ENCODE results near the gene SYNE1.
"Not testable (repeated sequence)": the region's sequence is repeated elsewhere in the genome, so short reads cannot be mapped to it uniquely, and the experiment has no call there.

SYNE1 gene, protein sequence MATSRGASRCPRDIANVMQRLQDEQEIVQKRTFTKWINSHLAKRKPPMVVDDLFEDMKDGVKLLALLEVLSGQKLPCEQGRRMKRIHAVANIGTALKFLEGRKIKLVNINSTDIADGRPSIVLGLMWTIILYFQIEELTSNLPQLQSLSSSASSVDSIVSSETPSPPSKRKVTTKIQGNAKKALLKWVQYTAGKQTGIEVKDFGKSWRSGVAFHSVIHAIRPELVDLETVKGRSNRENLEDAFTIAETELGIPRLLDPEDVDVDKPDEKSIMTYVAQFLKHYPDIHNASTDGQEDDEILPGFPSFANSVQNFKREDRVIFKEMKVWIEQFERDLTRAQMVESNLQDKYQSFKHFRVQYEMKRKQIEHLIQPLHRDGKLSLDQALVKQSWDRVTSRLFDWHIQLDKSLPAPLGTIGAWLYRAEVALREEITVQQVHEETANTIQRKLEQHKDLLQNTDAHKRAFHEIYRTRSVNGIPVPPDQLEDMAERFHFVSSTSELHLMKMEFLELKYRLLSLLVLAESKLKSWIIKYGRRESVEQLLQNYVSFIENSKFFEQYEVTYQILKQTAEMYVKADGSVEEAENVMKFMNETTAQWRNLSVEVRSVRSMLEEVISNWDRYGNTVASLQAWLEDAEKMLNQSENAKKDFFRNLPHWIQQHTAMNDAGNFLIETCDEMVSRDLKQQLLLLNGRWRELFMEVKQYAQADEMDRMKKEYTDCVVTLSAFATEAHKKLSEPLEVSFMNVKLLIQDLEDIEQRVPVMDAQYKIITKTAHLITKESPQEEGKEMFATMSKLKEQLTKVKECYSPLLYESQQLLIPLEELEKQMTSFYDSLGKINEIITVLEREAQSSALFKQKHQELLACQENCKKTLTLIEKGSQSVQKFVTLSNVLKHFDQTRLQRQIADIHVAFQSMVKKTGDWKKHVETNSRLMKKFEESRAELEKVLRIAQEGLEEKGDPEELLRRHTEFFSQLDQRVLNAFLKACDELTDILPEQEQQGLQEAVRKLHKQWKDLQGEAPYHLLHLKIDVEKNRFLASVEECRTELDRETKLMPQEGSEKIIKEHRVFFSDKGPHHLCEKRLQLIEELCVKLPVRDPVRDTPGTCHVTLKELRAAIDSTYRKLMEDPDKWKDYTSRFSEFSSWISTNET (N-terminal part only)

DNA sequence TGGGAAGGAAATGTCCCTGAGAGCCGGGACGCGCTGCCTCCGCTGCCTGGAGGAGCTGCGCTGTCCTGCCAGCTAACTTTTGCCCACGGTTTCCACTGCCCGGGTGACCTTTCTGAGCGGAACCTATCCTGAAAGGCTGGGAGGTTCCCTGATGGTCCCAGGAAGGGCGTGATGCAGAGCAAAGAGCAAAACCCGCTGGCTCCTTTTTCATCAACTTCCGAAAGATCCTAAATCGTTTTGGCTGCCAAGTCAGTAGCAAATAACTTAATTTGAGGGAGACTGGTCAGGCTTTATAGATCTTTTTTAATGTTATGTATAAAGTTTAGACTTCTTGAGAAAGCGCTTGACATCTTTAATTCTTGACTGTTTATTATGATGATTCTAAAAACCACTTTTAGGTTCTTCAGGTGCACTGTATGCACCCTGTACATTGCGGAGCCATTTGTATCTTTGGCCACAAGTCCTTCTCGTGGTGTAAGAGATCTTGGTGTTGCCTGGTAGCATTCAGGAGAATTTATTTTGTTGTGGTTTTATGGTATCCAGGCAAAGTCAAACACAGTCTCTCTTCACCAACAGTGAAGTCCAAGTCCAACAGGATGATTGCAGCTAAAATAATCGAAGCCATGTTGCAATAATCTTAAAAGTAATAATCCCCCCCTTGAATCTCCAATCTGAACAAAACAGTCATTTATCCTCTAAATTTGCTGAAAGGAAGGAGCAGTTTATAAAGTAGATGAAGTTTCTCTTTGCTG lies at the start of gene SYNE1:
Gene SYNE1, minus strand, starts transcription at position 67 of the 752 bp plus-strand sequence. CDS start 9,031 bp downstream, outside the sequence.
- no peak for DNase-seq

DNA sequence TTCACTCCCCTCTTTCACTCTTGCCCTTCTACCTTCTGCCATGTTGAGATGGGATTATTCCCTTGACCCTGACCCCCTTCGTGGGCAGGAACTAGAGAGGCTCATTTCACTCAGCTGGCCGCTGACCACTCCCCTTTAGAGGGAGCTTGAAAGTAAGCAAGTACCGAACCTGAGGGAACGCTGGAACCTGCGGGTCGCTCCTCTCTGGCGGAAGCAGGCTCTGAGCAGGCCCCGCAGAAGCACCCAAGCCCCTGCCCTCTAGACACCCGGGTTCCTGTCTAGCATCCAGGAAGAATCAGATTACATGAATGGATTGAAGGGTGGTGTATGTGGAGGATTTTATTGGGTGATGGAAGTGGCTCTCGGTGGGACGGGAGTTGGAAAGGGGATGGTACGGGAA lies 48.7 kb upstream of the SYNE1 start:
- DNase-seq = no peak

DNA sequence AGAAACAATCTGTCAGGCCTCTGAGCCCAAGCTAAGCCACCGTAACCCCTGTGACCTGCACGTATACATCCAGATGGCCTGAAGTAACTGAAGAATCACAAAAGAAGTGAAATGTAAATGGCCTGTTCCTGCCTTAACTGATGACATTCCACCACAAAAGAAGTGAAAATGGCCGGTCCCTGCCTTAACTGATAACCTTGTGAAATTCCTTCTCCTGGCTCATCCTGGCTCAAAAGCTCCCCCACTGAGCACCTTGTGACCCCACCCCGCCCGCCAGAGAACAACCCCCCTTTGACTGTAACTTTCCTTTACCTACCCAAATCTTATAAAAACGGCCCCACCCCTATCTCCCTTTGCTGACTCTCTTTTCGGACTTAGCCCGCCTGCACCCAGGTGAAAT lies 45.8 kb upstream of the SYNE1 start:
- DNase-seq = not testable (repeated sequence)

DNA sequence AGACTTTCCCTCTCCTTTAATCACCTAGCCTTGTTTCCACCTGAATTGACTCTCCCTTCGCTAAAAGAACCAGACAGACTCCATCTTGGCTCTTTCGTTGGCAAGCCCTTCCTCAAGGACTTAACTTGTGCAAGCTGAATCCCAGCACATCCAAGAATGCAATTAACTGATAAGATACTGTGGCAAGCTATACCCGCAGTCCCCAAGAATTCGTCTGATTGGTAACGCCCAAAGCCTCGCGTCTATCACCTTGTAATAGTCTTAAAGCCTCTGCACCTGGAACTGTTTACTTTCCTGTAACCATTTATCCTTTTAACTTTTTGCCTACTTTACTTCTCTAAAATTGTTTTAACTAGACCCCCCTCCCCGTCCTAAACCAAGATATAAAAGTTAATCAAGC lies 45.0 kb upstream of the SYNE1 start:
- no peak for DNase-seq

DNA sequence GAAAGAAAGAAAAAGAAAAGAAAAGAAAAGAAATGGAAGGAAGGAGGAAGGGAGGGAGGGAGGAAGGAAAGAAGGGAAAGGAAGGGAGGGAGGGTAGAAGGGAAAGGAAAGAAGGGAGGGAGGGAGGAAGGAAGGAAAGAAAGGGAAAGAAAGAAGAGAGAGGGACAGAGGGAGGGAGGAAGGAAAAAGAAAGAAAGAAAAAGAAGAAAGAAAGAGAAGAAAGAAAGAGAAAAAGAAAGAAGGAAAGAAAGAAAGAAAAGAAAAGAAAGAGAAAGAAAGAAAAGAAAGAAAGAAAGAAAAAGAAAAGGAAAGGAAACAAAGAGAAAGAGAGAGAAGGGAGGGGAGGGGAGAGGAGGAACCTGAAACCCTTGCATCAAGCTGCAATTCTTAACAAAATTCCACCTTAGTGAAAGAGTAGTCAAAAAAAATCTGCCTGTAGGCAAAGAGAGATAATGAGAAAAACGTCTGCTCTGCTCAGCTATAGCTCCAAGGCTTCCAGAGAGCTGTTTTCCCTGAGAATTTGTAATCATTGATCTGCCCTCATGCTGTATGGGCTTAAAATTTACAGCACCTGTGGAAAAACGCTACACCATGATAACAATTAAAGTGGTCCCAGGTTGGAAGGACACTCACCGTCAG lies 43.8 kb upstream of the SYNE1 start:
- no peak for DNase-seq

DNA sequence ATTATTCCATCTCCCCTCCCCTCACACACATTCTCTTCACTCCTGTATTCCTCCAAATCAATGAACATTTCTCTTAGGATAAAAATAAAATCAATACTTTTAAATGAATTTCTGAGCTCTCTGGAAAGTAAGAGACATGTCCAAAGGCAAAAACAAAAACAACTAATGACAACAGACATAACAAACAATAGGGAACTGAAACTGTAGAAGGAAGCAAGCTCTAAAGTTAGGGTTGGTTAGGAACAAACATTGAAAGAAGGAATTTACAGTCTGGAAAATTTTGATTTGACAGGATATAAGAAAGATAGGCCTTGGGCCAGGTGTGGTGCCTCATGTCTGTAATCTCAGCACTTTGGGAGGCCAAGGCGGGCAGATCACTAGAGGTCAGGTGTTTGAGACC lies 43.0 kb upstream of the SYNE1 start:
- DNase-seq = no peak

DNA sequence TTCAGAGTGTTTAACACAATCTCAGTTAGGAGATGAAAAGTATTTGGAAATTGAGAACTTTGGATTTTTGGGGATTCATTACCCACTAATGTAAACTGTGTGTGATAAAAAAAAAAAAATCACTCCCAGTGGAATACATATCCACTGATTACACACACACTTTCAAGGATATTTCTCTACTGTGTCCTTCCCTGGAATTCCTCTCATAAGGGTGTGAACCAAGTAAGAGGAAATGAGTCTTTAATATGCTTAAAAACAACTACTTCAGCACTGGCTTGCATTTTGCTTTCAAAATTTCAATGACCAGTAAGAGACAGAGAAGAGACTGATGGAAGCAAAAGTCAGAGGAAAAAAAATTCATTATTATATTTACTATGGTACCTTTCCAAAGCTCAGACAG lies 36.1 kb upstream of the SYNE1 start:
- no peak for DNase-seq

DNA sequence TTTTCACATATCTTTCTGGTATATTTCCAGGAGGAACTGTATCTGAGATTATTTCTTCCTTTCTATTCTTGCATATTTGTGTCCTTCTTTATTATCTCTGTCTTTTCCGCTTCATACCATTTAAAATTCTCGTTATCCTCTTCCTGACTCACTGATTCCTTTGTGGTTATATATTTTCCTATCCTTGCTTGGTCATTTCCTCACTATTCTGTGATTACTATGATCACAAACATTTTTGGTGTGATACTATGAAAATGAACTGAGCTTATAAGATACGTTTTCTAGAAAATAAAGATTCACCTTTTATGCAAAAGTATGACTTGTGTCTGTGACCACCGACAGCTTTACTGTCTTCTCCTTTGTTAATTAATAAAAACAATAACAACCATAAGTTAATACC lies 34.0 kb upstream of the SYNE1 start:
- no peak for DNase-seq

DNA sequence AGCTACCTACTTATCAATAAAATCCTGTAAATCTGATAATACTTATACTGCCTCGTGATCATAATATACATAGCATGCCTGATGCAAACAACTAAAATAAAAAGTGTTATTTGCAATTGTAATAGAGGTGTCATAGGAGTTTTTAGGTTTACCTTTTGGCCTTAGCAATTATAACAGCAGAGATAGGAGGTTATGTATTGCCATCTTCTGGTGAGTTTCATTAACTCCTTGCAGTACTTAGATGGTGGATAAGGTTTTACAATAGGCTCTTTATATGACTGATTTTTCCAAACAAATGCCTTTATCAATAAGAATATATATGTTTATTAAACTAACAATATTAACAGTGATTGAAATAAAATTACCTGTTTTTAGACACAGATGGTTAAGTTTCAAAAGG lies 32.7 kb upstream of the SYNE1 start:
- peak; percentile 51 to 67 for DNase-seq

DNA sequence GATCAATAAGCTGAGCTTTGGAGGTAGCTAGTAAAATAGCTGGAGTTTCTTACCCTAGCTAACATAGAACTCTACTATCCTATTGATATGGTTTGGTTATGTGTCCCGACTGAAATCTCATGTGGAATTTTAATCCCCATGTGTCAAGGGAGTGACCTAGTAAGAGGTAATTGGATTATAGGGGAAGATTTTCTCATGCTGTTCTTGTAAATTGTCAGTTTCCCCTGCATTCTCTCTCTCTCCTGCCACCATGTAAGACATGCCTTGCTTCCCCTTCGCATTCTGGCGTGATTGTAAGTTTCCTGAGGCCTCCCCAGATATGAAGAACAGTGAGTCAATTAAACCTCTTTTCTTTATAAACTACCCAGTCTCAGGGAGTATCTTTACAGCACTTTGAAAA lies 24.6 kb upstream of the SYNE1 start:
- no peak for DNase-seq

DNA sequence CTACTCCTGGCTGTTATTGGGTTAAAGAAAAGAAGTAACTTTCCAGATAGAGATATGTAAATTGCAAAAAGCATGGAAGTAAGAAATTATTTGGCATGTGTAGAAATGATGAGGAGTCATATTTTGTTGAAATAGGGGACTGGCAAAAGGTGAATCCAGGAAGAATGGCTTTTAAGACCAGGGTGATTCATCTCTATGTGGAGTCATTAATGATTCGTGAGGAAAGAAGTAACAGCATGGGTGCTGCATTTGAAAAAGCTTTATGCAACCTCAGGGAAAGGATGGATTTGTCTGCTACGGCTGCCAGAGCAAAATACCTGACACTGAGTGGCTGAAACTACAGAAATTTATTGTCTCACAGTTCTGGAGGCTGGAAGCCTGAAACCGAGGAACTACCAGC lies 14.8 kb upstream of the SYNE1 start:
- DNase-seq = no peak

DNA sequence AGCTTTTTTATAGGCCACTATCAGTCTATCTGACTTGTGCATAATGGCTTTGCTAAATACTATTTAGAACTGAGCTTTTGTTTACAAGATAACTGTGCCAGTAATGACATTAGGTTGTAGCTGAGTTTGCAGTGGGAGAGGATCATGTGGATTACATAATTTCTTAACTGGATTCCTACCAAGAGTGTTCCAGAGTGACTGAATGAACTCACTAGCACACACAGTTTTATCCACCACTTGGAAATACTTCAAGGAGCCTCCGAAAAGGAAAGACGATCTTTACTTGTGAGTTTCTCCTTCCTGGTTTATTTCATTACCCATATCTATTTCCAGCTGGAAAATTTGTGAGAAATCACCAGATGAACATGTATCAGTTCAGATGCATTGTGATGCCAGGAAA lies 10.9 kb upstream of the SYNE1 start:
- DNase-seq = no peak

DNA sequence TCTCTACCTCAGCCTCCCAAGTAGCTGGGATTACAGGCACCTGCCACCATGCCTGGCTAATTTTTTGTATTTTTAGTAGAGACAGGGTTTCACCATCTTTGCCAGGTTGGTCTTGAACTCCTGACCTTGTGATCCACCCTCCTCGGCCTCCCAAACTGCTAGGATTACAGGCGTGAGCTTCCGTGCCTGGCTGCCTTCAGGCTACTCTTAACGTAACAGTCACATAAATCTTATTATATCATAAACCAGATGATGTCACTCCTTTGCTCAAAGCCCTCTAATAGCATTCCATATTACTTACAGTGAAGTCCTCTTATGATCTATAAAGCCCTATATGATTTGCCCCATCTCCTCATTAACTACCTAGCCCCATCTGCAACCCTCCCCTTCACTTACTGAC lies 9.6 kb upstream of the SYNE1 start:
- not testable (repeated sequence) for DNase-seq

DNA sequence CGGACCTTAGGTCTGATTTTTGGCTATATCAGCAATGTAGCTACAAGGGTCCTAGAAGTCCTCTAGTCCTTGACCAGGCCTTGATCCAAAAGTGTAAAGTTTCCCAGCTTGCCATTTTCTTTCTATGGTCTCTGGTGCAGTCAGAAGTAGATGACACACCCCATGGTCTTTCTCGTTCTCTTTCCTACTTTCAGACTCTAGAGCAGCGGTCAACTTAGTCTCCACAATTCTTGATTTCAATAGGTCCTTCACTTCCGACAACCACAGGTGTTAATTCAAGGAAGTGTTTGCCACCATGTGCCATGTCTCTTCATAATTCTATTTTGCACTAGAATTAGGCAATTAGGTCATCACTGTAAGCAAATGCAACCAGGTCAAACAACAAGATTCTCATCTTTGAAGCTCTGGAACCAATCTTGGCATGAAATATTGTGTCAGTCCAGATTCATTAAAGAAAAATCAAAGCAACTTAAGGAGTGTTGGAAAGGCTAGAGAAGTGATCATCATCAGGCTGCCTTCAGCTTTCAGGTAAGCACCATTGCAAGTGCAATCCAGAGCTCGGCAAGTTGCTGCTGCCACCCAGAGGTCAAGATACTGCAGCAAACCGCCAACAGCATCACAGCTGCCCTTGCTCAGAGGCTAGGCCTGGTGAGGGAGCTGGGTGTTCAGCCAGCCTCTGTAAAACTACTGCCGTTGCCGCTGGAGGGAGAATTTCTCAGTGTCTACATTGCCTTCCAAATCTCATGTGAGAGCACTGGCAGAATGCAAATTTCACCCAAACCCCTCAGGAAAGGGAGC lies 5.6 kb upstream of the SYNE1 start:
- peak; percentile 29 to 30 for DNase-seq

DNA sequence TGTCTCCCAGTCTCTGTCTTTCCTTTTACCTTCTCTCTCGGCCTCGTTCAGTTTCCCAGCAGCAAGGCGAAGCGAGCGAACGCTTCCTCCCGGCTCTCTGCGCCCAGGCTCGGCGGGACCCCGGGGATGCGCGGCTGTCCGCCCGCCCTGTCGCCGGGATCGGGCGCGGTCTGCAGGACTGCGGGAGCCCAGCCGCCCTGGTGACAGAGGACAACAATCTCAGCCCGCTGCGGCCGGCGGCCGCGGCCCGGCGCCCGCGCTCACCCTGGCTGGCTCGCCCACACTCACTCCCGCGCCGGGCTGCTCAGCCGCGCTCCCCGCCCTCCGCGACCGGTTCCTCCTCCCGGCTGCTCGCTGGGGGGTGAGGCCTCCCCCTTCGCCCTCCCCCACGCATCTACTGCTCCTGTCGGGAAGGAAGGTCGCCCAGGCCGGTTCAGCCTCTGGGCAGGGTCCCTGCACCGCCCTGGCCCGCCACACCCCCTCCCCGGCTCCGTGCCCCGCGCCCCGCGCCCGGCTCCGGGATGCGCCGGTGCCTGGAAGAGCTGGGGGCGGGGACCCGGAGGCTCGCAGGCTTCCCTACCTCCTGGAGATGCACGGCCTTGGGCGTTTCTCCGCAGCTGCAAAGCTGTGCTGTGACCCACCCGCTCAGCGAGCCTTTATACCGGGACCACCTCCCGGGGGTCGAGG lies 410 bp downstream of the SYNE1 start:
- DNase-seq = no peak

DNA sequence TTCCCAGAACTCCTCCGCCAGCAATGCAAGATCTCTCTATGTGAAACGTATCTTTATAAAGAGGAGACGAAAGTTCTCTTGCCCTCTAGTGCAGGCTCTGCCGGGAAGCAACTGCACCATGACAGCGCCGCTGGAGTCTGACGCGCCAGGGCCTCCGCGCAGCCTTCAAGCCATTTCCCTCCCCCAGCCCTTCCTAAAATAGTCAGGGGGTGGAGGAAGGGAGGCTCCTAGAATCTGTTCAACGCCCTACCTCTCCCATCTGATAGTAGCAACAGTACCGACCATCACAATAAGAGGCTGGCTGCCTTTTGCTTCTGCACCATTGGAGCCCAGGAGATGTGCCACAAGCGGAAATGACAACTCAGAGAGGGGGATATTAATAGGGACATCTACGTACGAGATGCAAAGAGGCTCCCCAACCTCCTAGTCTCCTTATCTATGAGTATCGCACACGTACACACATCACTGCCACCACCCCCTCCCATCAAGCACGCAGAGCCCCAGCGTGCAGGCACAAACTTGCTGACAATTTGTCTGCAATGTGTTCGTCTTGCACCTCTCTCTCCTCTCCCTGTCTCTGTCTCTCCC lies 1.0 kb downstream of the SYNE1 start:
- DNase-seq = no peak

DNA sequence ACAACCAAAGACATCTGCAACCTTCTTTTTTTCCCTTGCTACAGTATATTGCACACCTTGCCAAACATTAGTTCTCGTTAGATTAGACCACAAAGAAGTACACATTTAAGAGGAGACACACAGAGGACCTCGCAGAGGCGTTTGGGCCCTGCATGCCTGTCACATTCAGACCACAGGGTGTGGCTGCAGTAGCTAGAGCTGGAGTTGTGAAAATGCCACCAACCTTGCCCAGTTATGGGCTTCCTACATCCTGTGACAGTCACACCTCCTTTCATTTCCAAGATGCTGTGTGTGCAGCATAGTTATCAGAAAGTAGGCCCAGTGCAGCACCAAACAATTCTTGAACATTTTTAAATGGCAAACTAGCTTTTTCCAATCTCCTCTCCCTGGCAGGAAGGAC lies 2.4 kb downstream of the SYNE1 start:
- DNase-seq = no peak

DNA sequence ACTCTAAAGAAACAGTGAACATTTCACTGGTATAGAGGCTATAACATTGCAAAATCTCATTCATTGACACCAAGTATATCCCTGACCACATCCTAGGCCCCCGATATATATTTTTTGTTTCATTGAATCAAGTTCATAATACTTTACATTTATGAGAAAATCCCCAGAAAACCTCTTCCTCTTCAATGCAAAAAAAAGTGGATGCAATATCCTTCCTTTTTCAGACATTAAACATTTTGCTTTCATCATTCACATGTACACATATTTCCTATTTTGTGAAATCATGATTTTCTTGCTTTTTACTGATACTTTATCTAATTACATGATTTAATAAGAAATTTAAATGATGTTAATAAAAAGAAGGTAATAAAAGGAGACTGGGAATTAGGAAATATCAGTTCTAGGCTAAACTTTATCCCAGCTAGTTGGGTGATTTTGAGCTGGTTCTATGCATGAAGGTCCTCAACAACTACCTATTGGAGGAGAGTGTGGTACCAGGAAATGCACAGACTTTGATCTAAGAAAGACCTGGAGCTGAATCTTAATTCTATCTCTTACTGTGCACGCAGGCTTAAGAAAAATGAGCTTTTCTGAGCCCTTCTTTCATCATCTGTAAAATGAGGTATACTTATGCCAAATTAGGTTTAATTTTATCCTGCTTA lies 4.9 kb downstream of the SYNE1 start:
- no peak for DNase-seq

DNA sequence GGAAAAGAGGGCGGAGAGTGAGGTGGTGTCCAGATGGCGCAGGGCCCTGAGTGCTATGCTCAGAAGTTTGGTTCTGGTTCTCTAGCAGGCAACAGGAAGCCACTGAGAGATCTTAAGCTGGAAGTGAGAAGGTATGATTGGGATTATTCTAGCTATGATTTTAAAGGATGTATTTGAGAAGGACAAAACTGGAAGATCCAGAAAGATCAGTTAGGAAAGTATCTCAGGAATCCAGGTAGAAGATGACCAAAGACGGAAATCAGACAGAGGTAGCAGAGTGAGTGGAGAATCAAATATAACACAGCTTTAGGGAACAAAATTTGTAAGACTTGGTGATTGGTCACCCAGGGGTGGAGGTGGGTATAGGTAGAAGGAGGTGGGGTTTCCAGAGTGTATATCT lies 5.8 kb downstream of the SYNE1 start:
- no peak for DNase-seq

DNA sequence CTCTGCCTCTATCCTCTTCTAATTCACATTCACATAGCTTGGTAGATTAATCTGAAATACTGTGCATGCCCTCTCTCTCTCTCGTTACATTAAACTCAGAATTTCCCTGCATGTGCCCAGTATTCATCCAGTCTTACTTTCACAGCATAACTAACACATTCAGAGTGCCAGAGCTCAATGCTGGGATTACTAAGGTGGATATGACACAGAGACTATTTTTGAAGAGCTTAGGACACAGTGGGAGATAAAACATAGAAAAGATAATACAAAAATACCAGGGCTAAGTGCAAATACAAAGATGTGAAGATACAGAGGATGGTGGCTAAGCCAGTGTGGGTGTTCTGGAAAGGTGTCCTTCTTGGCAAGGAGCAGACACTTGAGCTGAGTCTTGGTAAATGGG lies 6.3 kb downstream of the SYNE1 start:
- no peak for DNase-seq

Measured in Kasumi-1 (cell line).